ENCODE measurements around the gene UROS. TPM values are rescaled to one million over a fixed set of nuclear protein-coding genes. Genes with fewer than 3 reads are reported as not detected.

The UROS gene
- total and polyA plus RNA-seq, 10 of the 15 experiments (the other 5 are each of a cell fraction or from before 2014, with no cell fraction given) = 4.3 to 112 (median 64.5) TPM

- no peak for FAIRE-seq
- intact Hi-C loops (cut with micrococcal nuclease; ENCODE audit: unreplicated experiment) = no loop called here
- Histone ChIP-seq H3K27me3 (replicated peaks in 1 of 2; ENCODE audit: control insufficient read depth in 2 of 2, insufficient read depth in 2 of 2, low read length in 1 of 2) (no peaks in the 10 kb centered on the region), H3K27ac (ENCODE audit: control insufficient read depth, insufficient read depth) (no peak overlapping the region), H3K79me2 (ENCODE audit: control insufficient read depth, insufficient read depth, low read length) (no peaks in the 10 kb centered on the region), H3K4me2 (ENCODE audit: control insufficient read depth, insufficient read depth) (no peak overlapping the region), H3K36me3 (ENCODE audit: control insufficient read depth in 2 of 2, insufficient read depth in 2 of 2, low read length in 1 of 2) (no peaks in the 10 kb centered on the region), H4K20me1 (ENCODE audit: control insufficient read depth, insufficient read depth) (no peaks in the 10 kb centered on the region), H3K9me3 (replicated peaks; ENCODE audit: control insufficient read depth, insufficient read depth, low read length) (no peaks in the 10 kb centered on the region), H2AFZ (ENCODE audit: control insufficient read depth, low read depth, low read length) (no peak overlapping the region), H3K9ac (ENCODE audit: control insufficient read depth, insufficient read depth, low read length) (no peak overlapping the region), H3K4me3 (no peak overlapping the region), H3K4me1 (ENCODE audit: control insufficient read depth, insufficient read depth, low read length) (peaks cover 2% of the 10 kb centered on the region)
- WGBS (ENCODE audit: insufficient coverage, insufficient replicate concordance, low lambda C conversion rate, missing lambda C conversion rate) = 14% methylated on average over 5 of the region's 5 CpGs
- DNase-seq (ENCODE audit: low read depth, low spot score) = no peak
- in situ Hi-C loops (cut with MboI) = no loop called here
- ATAC-seq = no peak
- no TSS peak for BruUV-seq (replicated peaks)
- ChIA-PET POLR2A (no interaction called here), CTCF (no interaction called here), SMC1A (ENCODE audit: uncharacterized antibody, unreplicated experiment) (no interaction called here), RAD21 (ENCODE audit: unreplicated experiment) (no interaction called here)
- TF ChIP-seq FOXK2 (IDR thresholded peaks at IDR 0.05) (no peak), NFIC (IDR thresholded peaks at IDR 0.05; ENCODE audit: low read depth, low read length) (no peak), ZNF384 (IDR thresholded peaks at IDR 0.05; ENCODE audit: borderline replicate concordance, low read depth, low read length) (no peak), PBX3 (IDR thresholded peaks at IDR 0.05; ENCODE audit: insufficient replicate concordance, low read depth, low read length) (no peak), IRF3 (IDR thresholded peaks at IDR 0.05) (no peak), NFYB (IDR thresholded peaks at IDR 0.05; ENCODE audit: insufficient read depth, low read depth, low read length) (no peak), ZNF687 (IDR thresholded peaks at IDR 0.05) (no peak), CREB1 (IDR thresholded peaks at IDR 0.05; ENCODE audit: low read depth) (no peak), ZBTB40 (IDR thresholded peaks at IDR 0.05; ENCODE audit: borderline replicate concordance) (no peak), BCL3 (IDR thresholded peaks at IDR 0.05; ENCODE audit: borderline replicate concordance, insufficient read depth, low read depth, low read length, poor library complexity, severe bottlenecking) (no peak), KLF5 (IDR thresholded peaks at IDR 0.05; ENCODE audit: partially characterized antibody) (no peak), NR2C2 (IDR thresholded peaks at IDR 0.05; ENCODE audit: borderline replicate concordance, control insufficient read depth, insufficient read length, low read depth) (no peak)
Observed at GRCh38 chr10:125778556-125778955, 44.5 kb downstream of the UROS start.

Data from GM12878 (cell line).